Nephron progenitor cell (in vitro differentiated cells): ENCODE results near the gene CTXND1.

ENCODE experiments used
- DNase-seq: peaks from one replicate; pipeline ENCODE4 v3.0.0; 2021
- H3K27ac Mint-ChIP-seq: 2 replicates; pipeline ENCODE4 v1.8.0; 2021; ENCODE audit warnings: mild to moderate bottlenecking, moderate library complexity, mixed read lengths
- H3K27me3 Mint-ChIP-seq: 2 replicates; pipeline ENCODE4 v1.8.0; 2021; ENCODE audit warnings: mild to moderate bottlenecking, low read depth, mixed read lengths; ENCODE audit not compliant: poor library complexity
- H3K36me3 Mint-ChIP-seq: 2 replicates; pipeline ENCODE4 v1.8.0; 2021; ENCODE audit warnings: low read depth, mixed read lengths
- H3K4me1 Mint-ChIP-seq: 2 replicates; pipeline ENCODE4 v1.8.0; 2021; ENCODE audit warnings: mixed read lengths
- H3K4me3 Mint-ChIP-seq: 2 replicates; pipeline ENCODE4 v1.8.0; 2021; ENCODE audit warnings: mild to moderate bottlenecking, moderate library complexity, mixed read lengths
- H3K9me3 Mint-ChIP-seq: 2 replicates; pipeline ENCODE4 v1.8.0; 2021; ENCODE audit warnings: mild to moderate bottlenecking, moderate library complexity, mixed read lengths
- CTCF ChIP-seq: fragments of 200-600 bp; sonication (generic); IDR thresholded peaks from 2 replicates; pipeline ENCODE4 v1.5.0; 2021; ENCODE audit warnings: antibody characterized with exemption

CTXND1 gene

GRCh38 chr15:80183306-80183705, 68.7 kb downstream of the CTXND1 start:
- H3K9me3 Mint-ChIP-seq, result peaks cover 4% of the 10 kb centered on the region

GRCh38 chr15:80182611-80183261, 69.3 kb downstream of the CTXND1 start:
- peaks cover 4% of the 10 kb centered on the region for H3K9me3 Mint-ChIP-seq
- TF ChIP-seq CTCF, result no peak
- H3K4me3 Mint-ChIP-seq, result no peak overlapping the region

More at GRCh38 chr15:80183306-80183705, 68.7 kb downstream of the CTXND1 start:
- DNase-seq, result no peak
- no peak overlapping the region for H3K4me3 Mint-ChIP-seq
- H3K36me3 Mint-ChIP-seq, result peaks cover 82% of the 10 kb centered on the region
- peaks cover 5% of the 10 kb centered on the region for H3K27me3 Mint-ChIP-seq
- TF ChIP-seq CTCF, result no peak
- no peak overlapping the region for H3K27ac Mint-ChIP-seq
- no peaks in the 10 kb centered on the region for H3K4me1 Mint-ChIP-seq

GRCh38 chr15:80180986-80181385, 71.0 kb downstream of the CTXND1 start:
- no peak overlapping the region for H3K27ac Mint-ChIP-seq
- no peaks in the 10 kb centered on the region for H3K4me1 Mint-ChIP-seq
- no peak for TF ChIP-seq CTCF
- H3K27me3 Mint-ChIP-seq, result peaks cover 6% of the 10 kb centered on the region
- no peak overlapping the region for H3K4me3 Mint-ChIP-seq
- peaks cover 4% of the 10 kb centered on the region for H3K9me3 Mint-ChIP-seq
- peaks cover 82% of the 10 kb centered on the region for H3K36me3 Mint-ChIP-seq
- DNase-seq, result no peak

More at GRCh38 chr15:80182611-80183261, 69.3 kb downstream of the CTXND1 start:
- Mint-ChIP-seq H3K27me3 (peaks cover 6% of the 10 kb centered on the region), H3K36me3 (peaks cover 82% of the 10 kb centered on the region), H3K27ac (no peak overlapping the region), H3K4me1 (no peaks in the 10 kb centered on the region)
- no peak for DNase-seq

GRCh38 chr15:80180468-80180867, 71.5 kb downstream of the CTXND1 start:
- Mint-ChIP-seq H3K27ac (no peak overlapping the region), H3K9me3 (peaks cover 4% of the 10 kb centered on the region), H3K4me1 (no peaks in the 10 kb centered on the region), H3K27me3 (peaks cover 9% of the 10 kb centered on the region), H3K36me3 (peaks cover 82% of the 10 kb centered on the region), H3K4me3 (no peak overlapping the region)
- no peak for DNase-seq
- TF ChIP-seq CTCF, result no peak

GRCh38 chr15:80179935-80180334, 72.1 kb downstream of the CTXND1 start:
- DNase-seq, result no peak
- H3K4me1 Mint-ChIP-seq, result no peaks in the 10 kb centered on the region
- no peaks in the 10 kb centered on the region for H3K9me3 Mint-ChIP-seq
- no peak for TF ChIP-seq CTCF
- H3K27ac Mint-ChIP-seq, result no peak overlapping the region
- H3K27me3 Mint-ChIP-seq, result peaks cover 9% of the 10 kb centered on the region
- peaks cover 77% of the 10 kb centered on the region for H3K36me3 Mint-ChIP-seq
- H3K4me3 Mint-ChIP-seq, result no peak overlapping the region
